ENCODE measurements around the gene RNF123. TPM values are rescaled to one million over a fixed set of nuclear protein-coding genes. Genes with fewer than 3 reads are reported as not detected.
"Not testable (repeated sequence)": the region's sequence is repeated elsewhere in the genome, so short reads cannot be mapped to it uniquely, and the experiment has no call there.

RNF123 gene
- total and polyA plus RNA-seq, 10 of the 15 experiments (the other 5 are each of a cell fraction or from before 2014, with no cell fraction given), result 4.2 to 31.5 (median 17.6) TPM

DNA sequence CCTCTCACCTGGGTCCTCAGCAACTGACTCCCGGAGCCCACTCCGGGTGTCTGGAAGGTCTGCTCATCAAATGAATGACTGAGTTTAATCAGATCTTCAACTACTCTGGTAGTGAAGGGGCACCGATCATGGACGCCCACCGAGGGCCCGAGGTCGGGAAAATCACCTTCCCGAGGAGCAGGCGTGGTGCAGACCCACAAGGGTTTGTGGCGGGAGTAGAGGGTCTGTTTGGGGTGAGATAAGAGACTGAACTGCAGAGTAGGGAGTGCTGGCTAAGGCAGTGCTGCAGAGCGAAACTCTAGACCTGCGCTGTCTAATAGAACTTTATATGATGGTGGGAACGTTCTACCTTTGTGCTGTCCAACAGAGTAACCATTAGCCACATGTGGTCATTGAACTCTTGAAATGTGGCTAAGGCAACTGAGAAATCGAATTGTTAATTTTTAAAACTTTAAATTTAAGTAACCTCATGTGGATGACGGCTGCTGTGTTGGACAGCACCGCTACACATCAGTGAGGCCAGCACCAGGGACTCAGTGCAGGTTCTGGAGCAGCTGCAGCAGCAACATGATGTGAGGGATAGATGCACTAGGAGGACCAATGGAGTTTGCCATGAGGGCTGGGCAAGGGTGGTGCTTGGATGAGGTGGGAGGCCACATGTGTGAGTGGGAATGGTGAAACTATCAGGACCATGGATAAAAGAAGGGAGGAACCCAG, 709 bp downstream of the RNF123 start:
- WGBS (ENCODE audit: insufficient coverage, insufficient replicate concordance, low lambda C conversion rate, missing lambda C conversion rate), result 8% methylated on average over 15 of the region's 16 CpGs
- in situ Hi-C loops (cut with MboI); H3K27me3 ChIP-seq (replicated peaks in 1 of 2; ENCODE audit: control insufficient read depth in 2 of 2, insufficient read depth in 2 of 2, low read length in 1 of 2); intact Hi-C loops (cut with micrococcal nuclease; ENCODE audit: unreplicated experiment); H4K20me1 ChIP-seq (ENCODE audit: control insufficient read depth, insufficient read depth); H3K4me1 ChIP-seq (ENCODE audit: control insufficient read depth, insufficient read depth, low read length); FAIRE-seq; DNase-seq (ENCODE audit: low read depth, low spot score); H3K36me3 ChIP-seq (ENCODE audit: control insufficient read depth in 2 of 2, insufficient read depth in 2 of 2, low read length in 1 of 2); RAD21 ChIA-PET (ENCODE audit: unreplicated experiment); SMC1A ChIA-PET (ENCODE audit: uncharacterized antibody, unreplicated experiment); H3K9me3 ChIP-seq (replicated peaks; ENCODE audit: control insufficient read depth, insufficient read depth, low read length): not testable (repeated sequence)
- H3K4me2 ChIP-seq (ENCODE audit: control insufficient read depth, insufficient read depth), result peak overlapping the region; percentile 77
- H3K9ac ChIP-seq (ENCODE audit: control insufficient read depth, insufficient read depth, low read length), result peak overlapping the region; percentile 91
- BruUV-seq (replicated peaks), result TSS peak; percentile 52
- H3K4me3 ChIP-seq, result peak overlapping the region; percentile 62
- peak overlapping the region; percentile 89 for H3K27ac ChIP-seq (ENCODE audit: control insufficient read depth, insufficient read depth)
- ATAC-seq, result peak; percentile 2; the same call in 2 of the 3 replicates
- H2AFZ ChIP-seq (ENCODE audit: control insufficient read depth, low read depth, low read length), result peak overlapping the region; percentile 98; the same call in 1 of the 2 replicates
- peaks cover 14% of the 10 kb centered on the region for H3K79me2 ChIP-seq (ENCODE audit: control insufficient read depth, insufficient read depth, low read length)
- CTCF ChIA-PET, result interaction anchor here (1.3 kb wide), 1 partner anchor 150 kb away, joined by 3 read pairs; no protein-coding TSS in a partner anchor
- POLR2A ChIA-PET, result interaction anchor here (0.5 to 1.1 kb wide), 2 partner anchors 58 to 125 kb away, joined by 3 to 5 read pairs; no protein-coding TSS in a partner anchor

DNA sequence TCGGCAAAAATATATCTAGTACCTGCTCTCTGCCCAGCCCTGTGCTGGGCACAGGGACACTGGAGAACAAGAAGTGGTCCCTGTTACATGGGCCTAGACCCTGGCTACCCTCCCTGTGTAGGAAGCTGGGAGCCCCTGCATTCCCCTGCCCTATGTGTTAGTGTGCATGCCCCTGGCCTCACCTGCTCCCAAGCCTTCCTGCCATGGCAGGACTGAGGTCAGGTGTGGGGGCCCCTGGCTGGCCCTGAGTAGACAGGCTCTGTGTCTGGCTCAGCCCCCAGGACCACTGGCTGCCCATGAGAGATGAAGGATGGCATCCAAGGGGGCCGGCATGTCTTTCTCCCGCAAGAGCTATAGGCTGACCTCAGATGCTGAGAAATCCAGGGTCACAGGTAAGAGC, 1.5 kb downstream of the RNF123 start:
- intact Hi-C loops (cut with micrococcal nuclease; ENCODE audit: unreplicated experiment); in situ Hi-C loops (cut with MboI); H3K27ac ChIP-seq (ENCODE audit: control insufficient read depth, insufficient read depth); H3K9ac ChIP-seq (ENCODE audit: control insufficient read depth, insufficient read depth, low read length); DNase-seq (ENCODE audit: low read depth, low spot score); H2AFZ ChIP-seq (ENCODE audit: control insufficient read depth, low read depth, low read length); H4K20me1 ChIP-seq (ENCODE audit: control insufficient read depth, insufficient read depth); BruUV-seq (replicated peaks); H3K4me1 ChIP-seq (ENCODE audit: control insufficient read depth, insufficient read depth, low read length); H3K36me3 ChIP-seq (ENCODE audit: control insufficient read depth in 2 of 2, insufficient read depth in 2 of 2, low read length in 1 of 2); H3K27me3 ChIP-seq (replicated peaks in 1 of 2; ENCODE audit: control insufficient read depth in 2 of 2, insufficient read depth in 2 of 2, low read length in 1 of 2); H3K4me3 ChIP-seq; H3K9me3 ChIP-seq (replicated peaks; ENCODE audit: control insufficient read depth, insufficient read depth, low read length); RAD21 ChIA-PET (ENCODE audit: unreplicated experiment); ATAC-seq; POLR2A ChIA-PET; SMC1A ChIA-PET (ENCODE audit: uncharacterized antibody, unreplicated experiment); FAIRE-seq: not testable (repeated sequence)
- H3K79me2 ChIP-seq (ENCODE audit: control insufficient read depth, insufficient read depth, low read length), result peaks cover 14% of the 10 kb centered on the region
- H3K4me2 ChIP-seq (ENCODE audit: control insufficient read depth, insufficient read depth), result 0 out of 2 replicates have a peak overlapping the region, but pooled peaks have one; percentile 77
- CTCF ChIA-PET, result interaction anchor here (0.8 kb wide), 1 partner anchor 151 kb away, joined by 3 read pairs; no protein-coding TSS in a partner anchor
- WGBS (ENCODE audit: insufficient coverage, insufficient replicate concordance, low lambda C conversion rate, missing lambda C conversion rate), result 97% methylated on average over 3 of the region's 3 CpGs

DNA sequence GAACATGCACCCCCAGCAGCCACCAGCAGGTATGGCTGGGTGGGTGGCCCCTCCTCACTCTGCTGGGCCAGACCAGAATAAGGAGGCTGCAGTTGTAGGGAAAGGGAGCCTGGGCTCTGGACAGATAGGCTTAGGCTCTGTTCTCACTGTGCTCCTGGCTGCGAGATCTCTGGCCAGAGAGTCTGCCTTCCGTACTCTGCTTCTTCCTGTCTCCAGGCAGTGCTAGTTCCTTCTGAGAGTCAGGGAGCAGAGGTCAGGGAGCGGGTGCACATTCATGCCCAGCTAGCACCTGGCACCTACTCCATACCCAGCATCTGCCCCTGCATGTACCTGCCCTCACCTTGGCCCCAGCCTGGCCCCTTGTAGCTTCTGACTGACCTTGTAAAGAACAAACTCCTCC, 2.1 kb downstream of the RNF123 start:
- POLR2A ChIA-PET; H3K4me3 ChIP-seq; FAIRE-seq; H3K4me1 ChIP-seq (ENCODE audit: control insufficient read depth, insufficient read depth, low read length); H3K9me3 ChIP-seq (replicated peaks; ENCODE audit: control insufficient read depth, insufficient read depth, low read length); H4K20me1 ChIP-seq (ENCODE audit: control insufficient read depth, insufficient read depth); SMC1A ChIA-PET (ENCODE audit: uncharacterized antibody, unreplicated experiment); ATAC-seq; H3K36me3 ChIP-seq (ENCODE audit: control insufficient read depth in 2 of 2, insufficient read depth in 2 of 2, low read length in 1 of 2); H3K27ac ChIP-seq (ENCODE audit: control insufficient read depth, insufficient read depth); H3K9ac ChIP-seq (ENCODE audit: control insufficient read depth, insufficient read depth, low read length); H3K27me3 ChIP-seq (replicated peaks in 1 of 2; ENCODE audit: control insufficient read depth in 2 of 2, insufficient read depth in 2 of 2, low read length in 1 of 2); in situ Hi-C loops (cut with MboI); H2AFZ ChIP-seq (ENCODE audit: control insufficient read depth, low read depth, low read length); RAD21 ChIA-PET (ENCODE audit: unreplicated experiment); DNase-seq (ENCODE audit: low read depth, low spot score); intact Hi-C loops (cut with micrococcal nuclease; ENCODE audit: unreplicated experiment); BruUV-seq (replicated peaks); H3K4me2 ChIP-seq (ENCODE audit: control insufficient read depth, insufficient read depth): not testable (repeated sequence)
- H3K79me2 ChIP-seq (ENCODE audit: control insufficient read depth, insufficient read depth, low read length), result peaks cover 14% of the 10 kb centered on the region
- 85% methylated on average over 3 of the region's 3 CpGs for WGBS (ENCODE audit: insufficient coverage, insufficient replicate concordance, low lambda C conversion rate, missing lambda C conversion rate)
- CTCF ChIA-PET, result interaction anchor here (0.8 kb wide), 1 partner anchor 152 kb away, joined by 3 read pairs; no protein-coding TSS in a partner anchor

DNA sequence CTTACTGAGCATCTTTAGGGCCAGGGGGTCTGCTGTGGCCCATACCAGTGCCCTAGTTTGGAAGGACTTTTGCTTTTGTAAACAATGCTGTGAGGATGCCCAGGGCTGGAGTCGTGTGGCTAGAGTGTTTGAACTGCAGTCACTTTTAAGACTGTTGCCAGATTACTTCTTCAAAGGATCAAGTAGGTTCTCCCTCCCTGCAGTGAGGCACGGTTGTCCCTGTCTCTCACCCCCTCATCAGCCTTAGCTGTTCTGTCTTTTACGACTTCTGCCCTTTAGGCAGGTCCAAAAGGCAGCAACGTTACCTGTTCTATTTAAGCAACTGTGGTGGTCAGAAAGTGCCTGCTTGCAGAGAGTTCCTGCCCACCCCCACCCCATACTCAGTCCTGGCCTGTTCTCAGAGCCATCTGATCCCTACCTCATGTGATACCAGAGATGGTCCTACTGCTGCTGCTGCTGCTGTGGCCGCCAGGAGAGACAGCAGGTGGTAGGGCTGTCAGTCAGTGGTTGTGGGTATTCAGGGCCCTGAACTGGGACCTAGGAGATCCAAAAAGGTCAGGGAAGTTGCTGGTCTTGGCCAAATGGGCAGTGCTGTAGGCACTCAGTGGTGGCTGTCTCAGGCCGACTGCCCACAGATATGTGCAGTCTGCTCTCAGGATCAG, 5.2 kb downstream of the RNF123 start:
- in situ Hi-C loops (cut with MboI); H3K9ac ChIP-seq (ENCODE audit: control insufficient read depth, insufficient read depth, low read length); intact Hi-C loops (cut with micrococcal nuclease; ENCODE audit: unreplicated experiment); POLR2A ChIA-PET; ATAC-seq; DNase-seq (ENCODE audit: low read depth, low spot score); H4K20me1 ChIP-seq (ENCODE audit: control insufficient read depth, insufficient read depth); RAD21 ChIA-PET (ENCODE audit: unreplicated experiment); FAIRE-seq; H3K9me3 ChIP-seq (replicated peaks; ENCODE audit: control insufficient read depth, insufficient read depth, low read length); H3K4me1 ChIP-seq (ENCODE audit: control insufficient read depth, insufficient read depth, low read length); H3K4me3 ChIP-seq; H3K27me3 ChIP-seq (replicated peaks in 1 of 2; ENCODE audit: control insufficient read depth in 2 of 2, insufficient read depth in 2 of 2, low read length in 1 of 2); CTCF ChIA-PET; H3K4me2 ChIP-seq (ENCODE audit: control insufficient read depth, insufficient read depth); H3K27ac ChIP-seq (ENCODE audit: control insufficient read depth, insufficient read depth); SMC1A ChIA-PET (ENCODE audit: uncharacterized antibody, unreplicated experiment); H2AFZ ChIP-seq (ENCODE audit: control insufficient read depth, low read depth, low read length); BruUV-seq (replicated peaks); H3K36me3 ChIP-seq (ENCODE audit: control insufficient read depth in 2 of 2, insufficient read depth in 2 of 2, low read length in 1 of 2): not testable (repeated sequence)
- WGBS (ENCODE audit: insufficient coverage, insufficient replicate concordance, low lambda C conversion rate, missing lambda C conversion rate), result 62% methylated on average over 6 of the region's 6 CpGs
- peaks cover 12% of the 10 kb centered on the region for H3K79me2 ChIP-seq (ENCODE audit: control insufficient read depth, insufficient read depth, low read length)
